SU-DHL-6 (cell line): ENCODE measurements around the gene PFN3.

Experiments used
- EZH2phosphoT487 ChIP-seq: fragments of 200-600 bp; sonication (generic), shearing (Covaris generic); conservative IDR thresholded peaks from 2 replicates; pipeline ENCODE4 v1.6.1; 2018; ENCODE audit warnings: mild to moderate bottlenecking, antibody characterized with exemption, low read length, moderate library complexity, mixed read lengths
- TF ChIP-seq, protein P1 (sequence below): fragments of 200-600 bp; sonication (generic); IDR thresholded peaks from one replicate; pipeline ENCODE4 v1.5.1; 2017; ENCODE audit warnings: antibody characterized with exemption, mild to moderate bottlenecking, low read length, moderate library complexity; ENCODE audit not compliant: insufficient read depth, poor library complexity, severe bottlenecking

- TF ChIP-seq, protein P1, sequence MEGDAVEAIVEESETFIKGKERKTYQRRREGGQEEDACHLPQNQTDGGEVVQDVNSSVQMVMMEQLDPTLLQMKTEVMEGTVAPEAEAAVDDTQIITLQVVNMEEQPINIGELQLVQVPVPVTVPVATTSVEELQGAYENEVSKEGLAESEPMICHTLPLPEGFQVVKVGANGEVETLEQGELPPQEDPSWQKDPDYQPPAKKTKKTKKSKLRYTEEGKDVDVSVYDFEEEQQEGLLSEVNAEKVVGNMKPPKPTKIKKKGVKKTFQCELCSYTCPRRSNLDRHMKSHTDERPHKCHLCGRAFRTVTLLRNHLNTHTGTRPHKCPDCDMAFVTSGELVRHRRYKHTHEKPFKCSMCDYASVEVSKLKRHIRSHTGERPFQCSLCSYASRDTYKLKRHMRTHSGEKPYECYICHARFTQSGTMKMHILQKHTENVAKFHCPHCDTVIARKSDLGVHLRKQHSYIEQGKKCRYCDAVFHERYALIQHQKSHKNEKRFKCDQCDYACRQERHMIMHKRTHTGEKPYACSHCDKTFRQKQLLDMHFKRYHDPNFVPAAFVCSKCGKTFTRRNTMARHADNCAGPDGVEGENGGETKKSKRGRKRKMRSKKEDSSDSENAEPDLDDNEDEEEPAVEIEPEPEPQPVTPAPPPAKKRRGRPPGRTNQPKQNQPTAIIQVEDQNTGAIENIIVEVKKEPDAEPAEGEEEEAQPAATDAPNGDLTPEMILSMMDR = no peak
- no peak for TF ChIP-seq EZH2phosphoT487
Measured at GRCh38 chr5:177397875-177398390, 2.5 kb downstream of the PFN3 start.
